ENCODE results near the gene EMID1.

The EMID1 gene

GRCh38 chr22:29255064-29255621, 49.4 kb downstream of the EMID1 start:
- DNase-seq (ENCODE audit: low read depth) = no peak

GRCh38 chr22:29256606-29257325, 51.1 kb downstream of the EMID1 start:
- no peak overlapping the region for H3K4me3 ChIP-seq (ENCODE audit: low read depth, low read length)

More at GRCh38 chr22:29255064-29255621, 49.4 kb downstream of the EMID1 start:
- H3K4me3 ChIP-seq (ENCODE audit: low read depth, low read length) = no peak overlapping the region

GRCh38 chr22:29257751-29258181, 52.1 kb downstream of the EMID1 start:
- H3K4me3 ChIP-seq (ENCODE audit: low read depth, low read length) = no peak overlapping the region
- DNase-seq (ENCODE audit: low read depth) = no peak

More at GRCh38 chr22:29256606-29257325, 51.1 kb downstream of the EMID1 start:
- no peak for DNase-seq (ENCODE audit: low read depth)

GRCh38 chr22:29258407-29259252, 52.9 kb downstream of the EMID1 start:
- no peak for DNase-seq (ENCODE audit: low read depth)
- H3K4me3 ChIP-seq (ENCODE audit: low read depth, low read length) = no peak overlapping the region

- DNase-seq (ENCODE audit: low read depth) = no peak
- H3K4me3 ChIP-seq (ENCODE audit: low read depth, low read length) = no peak overlapping the region
Measured at GRCh38 chr22:29259253-29259899, 53.7 kb downstream of the EMID1 start.

- no peak overlapping the region for H3K4me3 ChIP-seq (ENCODE audit: low read depth, low read length)
- DNase-seq (ENCODE audit: low read depth) = no peak
Measured at GRCh38 chr22:29260031-29260560, 54.4 kb downstream of the EMID1 start.

- no peak for DNase-seq (ENCODE audit: low read depth)
Measured at GRCh38 chr22:29260601-29261315, 55.1 kb downstream of the EMID1 start.

GRCh38 chr22:29263791-29264276, 58.1 kb downstream of the EMID1 start:
- H3K4me3 ChIP-seq (ENCODE audit: low read depth, low read length) = no peak overlapping the region
- no peak for DNase-seq (ENCODE audit: low read depth)

More at GRCh38 chr22:29260601-29261315, 55.1 kb downstream of the EMID1 start:
- H3K4me3 ChIP-seq (ENCODE audit: low read depth, low read length) = no peak overlapping the region

- DNase-seq (ENCODE audit: low read depth) = no peak
- no peak overlapping the region for H3K4me3 ChIP-seq (ENCODE audit: low read depth, low read length)
Measured at GRCh38 chr22:29265305-29265704, 59.6 kb downstream of the EMID1 start.

- H3K4me3 ChIP-seq (ENCODE audit: low read depth, low read length) = no peak overlapping the region
- DNase-seq (ENCODE audit: low read depth) = no peak
Measured at GRCh38 chr22:29265929-29266328, 60.2 kb downstream of the EMID1 start.

- DNase-seq (ENCODE audit: low read depth) = no peak
- H3K4me3 ChIP-seq (ENCODE audit: low read depth, low read length) = peak overlapping the region; percentile 75
Measured at GRCh38 chr22:29266564-29267461, 61.1 kb downstream of the EMID1 start.

- no peak for DNase-seq (ENCODE audit: low read depth)
- H3K4me3 ChIP-seq (ENCODE audit: low read depth, low read length) = peak overlapping the region; percentile 75
Measured at GRCh38 chr22:29267462-29267857, 61.8 kb downstream of the EMID1 start.

- peak; percentile 93 for DNase-seq (ENCODE audit: low read depth)
- peak within 1 kb of the TSS; percentile 75 for H3K4me3 ChIP-seq (ENCODE audit: low read depth, low read length)
Measured at GRCh38 chr22:29267858-29268510, 62.3 kb downstream of the EMID1 start, which contains the start of the genes EWSR1 and RHBDD3. Gene EWSR1 (plus strand): TSS chr22:29268268. CDS start chr22:29268337, 69 bp downstream. Gene RHBDD3 (minus strand): TSS chr22:29267981. CDS start chr22:29265626, 2,355 bp downstream.

- peak; percentile 22 for DNase-seq (ENCODE audit: low read depth)
- peak overlapping the region; percentile 75 for H3K4me3 ChIP-seq (ENCODE audit: low read depth, low read length)
Measured at GRCh38 chr22:29268511-29269229, 63.0 kb downstream of the EMID1 start.

GRCh38 chr22:29269230-29269604, 63.5 kb downstream of the EMID1 start:
- DNase-seq (ENCODE audit: low read depth) = no peak
- peak overlapping the region; percentile 75 for H3K4me3 ChIP-seq (ENCODE audit: low read depth, low read length)

GRCh38 chr22:29269731-29270474, 64.2 kb downstream of the EMID1 start:
- peak overlapping the region; percentile 75 for H3K4me3 ChIP-seq (ENCODE audit: low read depth, low read length)
- no peak for DNase-seq (ENCODE audit: low read depth)
